ENCODE data around the gene ADARB1. TPM values are rescaled to one million over a fixed set of nuclear protein-coding genes. Genes with fewer than 3 reads are reported as not detected.

Gene ADARB1
- total RNA-seq, 1 donor from 2014 or later = 25.8 TPM

DNA sequence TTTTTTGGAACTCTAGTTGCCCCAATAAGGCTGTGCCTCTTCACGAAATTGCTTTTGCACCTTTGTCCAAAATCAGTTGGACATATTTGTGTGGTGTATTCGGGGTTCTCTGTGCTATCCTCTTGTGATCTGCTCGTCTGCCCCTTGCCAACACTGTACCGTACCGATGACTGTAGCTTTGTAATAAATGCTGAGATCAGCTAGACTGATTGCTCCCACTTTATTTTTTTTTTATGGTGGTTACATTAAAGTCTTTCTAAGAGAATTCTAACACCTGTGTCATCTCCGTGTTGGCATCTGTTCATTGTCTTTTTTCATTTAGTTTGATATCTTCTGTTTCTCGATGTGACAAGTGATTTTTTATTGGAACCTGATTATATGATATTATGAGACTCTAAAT is 94.1 kb downstream of the ADARB1 start:
- Histone ChIP-seq H2AFZ (ENCODE audit: low read depth, low read length) (no peak overlapping the region), H3K4me2 (ENCODE audit: low read length) (no peak overlapping the region), H3K36me3 (ENCODE audit: insufficient read depth, low read length) (no peaks in the 10 kb centered on the region), H4K20me1 (ENCODE audit: insufficient read depth, low read length) (no peaks in the 10 kb centered on the region), H3K9ac (ENCODE audit: low read length) (no peak overlapping the region), H3K4me3 (ENCODE audit: insufficient read depth, low read depth, low read length) (no peak overlapping the region), H3K9me3 (ENCODE audit: insufficient read depth, low read depth, low read length) (no peaks in the 10 kb centered on the region), H3K4me1 (ENCODE audit: insufficient read depth, low read length) (no peaks in the 10 kb centered on the region), H3K79me2 (ENCODE audit: insufficient read depth, low read length) (peaks cover 7% of the 10 kb centered on the region), H3K27me3 (ENCODE audit: insufficient read depth, low read length) (no peaks in the 10 kb centered on the region), H3K27ac (ENCODE audit: low read depth, low read length) (no peak overlapping the region)
- Mint-ChIP-seq H3K4me1 (ENCODE audit: low read depth, unreplicated experiment) (peaks cover 13% of the 10 kb centered on the region), H3K9me3 (ENCODE audit: unreplicated experiment) (no peaks in the 10 kb centered on the region), H3K4me3 (ENCODE audit: unreplicated experiment) (no peak overlapping the region), H3K36me3 (ENCODE audit: low read depth, unreplicated experiment) (peaks cover 6% of the 10 kb centered on the region), H3K27me3 (ENCODE audit: low read depth, unreplicated experiment) (no peaks in the 10 kb centered on the region), H3K27ac (ENCODE audit: unreplicated experiment) (peak overlapping the region; percentile 47)
- TF ChIP-seq, protein P1, sequence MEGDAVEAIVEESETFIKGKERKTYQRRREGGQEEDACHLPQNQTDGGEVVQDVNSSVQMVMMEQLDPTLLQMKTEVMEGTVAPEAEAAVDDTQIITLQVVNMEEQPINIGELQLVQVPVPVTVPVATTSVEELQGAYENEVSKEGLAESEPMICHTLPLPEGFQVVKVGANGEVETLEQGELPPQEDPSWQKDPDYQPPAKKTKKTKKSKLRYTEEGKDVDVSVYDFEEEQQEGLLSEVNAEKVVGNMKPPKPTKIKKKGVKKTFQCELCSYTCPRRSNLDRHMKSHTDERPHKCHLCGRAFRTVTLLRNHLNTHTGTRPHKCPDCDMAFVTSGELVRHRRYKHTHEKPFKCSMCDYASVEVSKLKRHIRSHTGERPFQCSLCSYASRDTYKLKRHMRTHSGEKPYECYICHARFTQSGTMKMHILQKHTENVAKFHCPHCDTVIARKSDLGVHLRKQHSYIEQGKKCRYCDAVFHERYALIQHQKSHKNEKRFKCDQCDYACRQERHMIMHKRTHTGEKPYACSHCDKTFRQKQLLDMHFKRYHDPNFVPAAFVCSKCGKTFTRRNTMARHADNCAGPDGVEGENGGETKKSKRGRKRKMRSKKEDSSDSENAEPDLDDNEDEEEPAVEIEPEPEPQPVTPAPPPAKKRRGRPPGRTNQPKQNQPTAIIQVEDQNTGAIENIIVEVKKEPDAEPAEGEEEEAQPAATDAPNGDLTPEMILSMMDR (IDR thresholded peaks at IDR 0.05; ENCODE audit: insufficient read depth, low read depth, low read length) = no peak
- no peak for TF ChIP-seq EZH2 (IDR thresholded peaks at IDR 0.05; ENCODE audit: insufficient read depth, low read length)
- DNase-seq (ENCODE audit: low read depth) = no peak
- FAIRE-seq = no peak

DNA sequence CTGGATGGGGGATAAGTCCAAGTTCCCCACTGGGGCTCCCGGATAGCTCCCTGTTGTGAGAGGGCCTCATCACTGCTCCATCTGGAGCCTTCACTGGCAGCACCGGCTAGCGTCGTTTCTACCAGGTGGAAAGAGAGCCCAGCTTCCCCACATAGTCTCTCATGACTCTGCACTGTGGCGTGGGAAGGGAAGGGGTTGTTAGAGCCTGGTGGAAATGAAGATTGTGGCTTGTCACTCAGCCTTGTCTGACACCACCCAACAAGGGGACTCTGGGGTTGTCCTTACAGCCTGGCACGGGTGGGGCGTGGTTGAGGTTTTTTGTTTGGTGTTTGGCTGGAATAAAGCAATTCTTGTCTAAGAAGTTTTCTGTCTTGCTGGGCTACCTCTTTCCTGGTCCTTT is 94.6 kb downstream of the ADARB1 start:
- peak overlapping the region; percentile 12 for H3K4me2 ChIP-seq (ENCODE audit: low read length)
- no peaks in the 10 kb centered on the region for H4K20me1 ChIP-seq (ENCODE audit: insufficient read depth, low read length)
- FAIRE-seq = no peak

DNA sequence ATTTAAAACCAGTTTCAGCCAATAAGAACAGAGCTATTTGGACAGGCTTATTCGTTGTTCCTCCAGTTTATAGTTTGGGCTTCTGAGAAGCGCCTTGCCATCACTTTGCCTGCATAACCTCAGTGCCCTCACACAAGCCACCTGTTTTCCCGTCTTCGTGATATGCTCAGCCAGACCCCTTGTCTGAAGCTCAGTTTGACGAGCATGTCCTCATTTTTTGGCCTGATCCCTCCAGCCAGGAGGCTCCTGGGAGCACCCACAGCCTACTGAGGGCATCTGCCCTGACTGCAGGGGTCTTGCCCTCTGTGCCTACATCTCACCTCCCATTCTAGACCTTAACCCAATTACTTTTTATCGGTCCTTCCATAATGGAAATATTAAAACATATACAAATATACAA is 95.3 kb downstream of the ADARB1 start:
- Mint-ChIP-seq H3K36me3 (ENCODE audit: low read depth, unreplicated experiment) (peaks cover 6% of the 10 kb centered on the region), H3K4me3 (ENCODE audit: unreplicated experiment) (no peak overlapping the region), H3K27ac (ENCODE audit: unreplicated experiment) (peak overlapping the region; percentile 81), H3K9me3 (ENCODE audit: unreplicated experiment) (no peaks in the 10 kb centered on the region), H3K27me3 (ENCODE audit: low read depth, unreplicated experiment) (no peaks in the 10 kb centered on the region), H3K4me1 (ENCODE audit: low read depth, unreplicated experiment) (peaks cover 13% of the 10 kb centered on the region)
- no peak for FAIRE-seq
- Histone ChIP-seq H3K36me3 (ENCODE audit: insufficient read depth, low read length) (no peaks in the 10 kb centered on the region), H3K27ac (ENCODE audit: low read depth, low read length) (no peak overlapping the region), H3K4me2 (ENCODE audit: low read length) (no peak overlapping the region), H3K9ac (ENCODE audit: low read length) (no peak overlapping the region), H3K4me3 (ENCODE audit: insufficient read depth, low read depth, low read length) (no peak overlapping the region), H3K9me3 (ENCODE audit: insufficient read depth, low read depth, low read length) (no peaks in the 10 kb centered on the region), H2AFZ (ENCODE audit: low read depth, low read length) (no peak overlapping the region), H3K4me1 (ENCODE audit: insufficient read depth, low read length) (no peaks in the 10 kb centered on the region), H3K27me3 (ENCODE audit: insufficient read depth, low read length) (no peaks in the 10 kb centered on the region), H4K20me1 (ENCODE audit: insufficient read depth, low read length) (no peaks in the 10 kb centered on the region), H3K79me2 (ENCODE audit: insufficient read depth, low read length) (peaks cover 7% of the 10 kb centered on the region)
- no peak for DNase-seq (ENCODE audit: low read depth)
- TF ChIP-seq, protein P1 (IDR thresholded peaks at IDR 0.05; ENCODE audit: insufficient read depth, low read depth, low read length) = no peak
- no peak for TF ChIP-seq EZH2 (IDR thresholded peaks at IDR 0.05; ENCODE audit: insufficient read depth, low read length)

More for the DNA sequence above, 94.6 kb downstream of the ADARB1 start:
- H3K36me3 ChIP-seq (ENCODE audit: insufficient read depth, low read length) = no peaks in the 10 kb centered on the region
- no peak overlapping the region for H2AFZ ChIP-seq (ENCODE audit: low read depth, low read length)
- no peak for DNase-seq (ENCODE audit: low read depth)
- H3K9ac ChIP-seq (ENCODE audit: low read length) = no peak overlapping the region
- H3K4me1 Mint-ChIP-seq (ENCODE audit: low read depth, unreplicated experiment) = peaks cover 13% of the 10 kb centered on the region
- H3K9me3 Mint-ChIP-seq (ENCODE audit: unreplicated experiment) = no peaks in the 10 kb centered on the region
- H3K4me3 ChIP-seq (ENCODE audit: insufficient read depth, low read depth, low read length) = no peak overlapping the region
- H3K4me1 ChIP-seq (ENCODE audit: insufficient read depth, low read length) = no peaks in the 10 kb centered on the region
- TF ChIP-seq, protein P1 (IDR thresholded peaks at IDR 0.05; ENCODE audit: insufficient read depth, low read depth, low read length) = no peak
- TF ChIP-seq EZH2 (IDR thresholded peaks at IDR 0.05; ENCODE audit: insufficient read depth, low read length) = no peak
- peaks cover 6% of the 10 kb centered on the region for H3K36me3 Mint-ChIP-seq (ENCODE audit: low read depth, unreplicated experiment)
- no peaks in the 10 kb centered on the region for H3K9me3 ChIP-seq (ENCODE audit: insufficient read depth, low read depth, low read length)
- no peak overlapping the region for H3K27ac Mint-ChIP-seq (ENCODE audit: unreplicated experiment)
- no peaks in the 10 kb centered on the region for H3K27me3 Mint-ChIP-seq (ENCODE audit: low read depth, unreplicated experiment)
- peak overlapping the region; percentile 27 for H3K4me3 Mint-ChIP-seq (ENCODE audit: unreplicated experiment)
- peaks cover 7% of the 10 kb centered on the region for H3K79me2 ChIP-seq (ENCODE audit: insufficient read depth, low read length)
- no peak overlapping the region for H3K27ac ChIP-seq (ENCODE audit: low read depth, low read length)
- H3K27me3 ChIP-seq (ENCODE audit: insufficient read depth, low read length) = no peaks in the 10 kb centered on the region

Measured in astrocyte (in vitro differentiated cells and primary cell).